Muscle layer of colon (tissue), 2 donors: ENCODE data around the gene CAPRIN1.

ENCODE experiments used
- H3K27ac ChIP-seq: one replicate; pipeline ENCODE4 v1.7.0; 2013; ENCODE audit warnings: low read depth, mild to moderate bottlenecking, low read length, moderate library complexity
- H3K27me3 ChIP-seq, 2 donors: one replicate each; pipeline ENCODE4 v1.7.0; 2013; ENCODE audit warnings: low read length in 2 of 2, mild to moderate bottlenecking in 2 of 2; ENCODE audit not compliant: insufficient read depth in 2 of 2, control insufficient read depth in 1 of 2
- H3K36me3 ChIP-seq: one replicate; pipeline ENCODE4 v1.7.0; 2013; ENCODE audit warnings: mild to moderate bottlenecking, low read length; ENCODE audit not compliant: insufficient read depth
- H3K4me1 ChIP-seq: one replicate; pipeline ENCODE4 v1.7.0; 2013; ENCODE audit warnings: mild to moderate bottlenecking, low read length; ENCODE audit not compliant: insufficient read depth
- H3K4me3 ChIP-seq, 2 donors: one replicate each; pipeline ENCODE4 v1.7.0; 2013; ENCODE audit warnings: low read length in 2 of 2, low read depth in 1 of 2, mild to moderate bottlenecking in 1 of 2, moderate library complexity in 1 of 2
- H3K9ac ChIP-seq: one replicate; pipeline ENCODE4 v1.7.0; 2013; ENCODE audit warnings: low read length
- H3K9me3 ChIP-seq: one replicate; pipeline ENCODE4 v1.7.0; 2013; ENCODE audit warnings: mild to moderate bottlenecking, low read length
- donor health status: abdominal sarcoma.
- donor health status: Adenocarcinoma of cecum.

The CAPRIN1 gene

DNA sequence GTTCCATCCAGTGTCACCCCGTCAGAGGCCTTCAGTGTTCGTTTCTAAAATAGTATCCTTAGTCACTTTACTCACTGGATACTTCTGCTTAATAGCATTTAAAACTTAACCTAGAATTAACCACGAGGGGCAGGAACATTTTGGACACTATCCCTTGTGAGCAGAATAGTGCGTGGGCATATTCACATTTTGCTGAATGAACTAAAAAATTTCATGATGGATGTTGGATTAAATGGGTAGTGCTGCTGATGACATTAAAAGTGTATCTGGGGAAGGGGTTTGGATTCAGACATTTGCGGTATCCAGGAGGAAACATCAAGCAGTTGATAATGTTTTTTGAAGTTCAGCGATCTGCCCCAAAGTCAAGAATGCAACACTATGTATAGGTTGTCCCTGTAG, 53.1 kb downstream of the CAPRIN1 start:
- Histone ChIP-seq H3K4me1 (peaks cover 14% of the 10 kb centered on the region), H3K27ac (peak overlapping the region; percentile 86), H3K9me3 (no peaks in the 10 kb centered on the region), H3K9ac (peak overlapping the region; percentile 79), H3K27me3 (no peaks in the 10 kb centered on the region), H3K36me3 (peaks cover 35% of the 10 kb centered on the region), H3K4me3 (peak overlapping the region in 1 of 2 donors; percentile 96)

DNA sequence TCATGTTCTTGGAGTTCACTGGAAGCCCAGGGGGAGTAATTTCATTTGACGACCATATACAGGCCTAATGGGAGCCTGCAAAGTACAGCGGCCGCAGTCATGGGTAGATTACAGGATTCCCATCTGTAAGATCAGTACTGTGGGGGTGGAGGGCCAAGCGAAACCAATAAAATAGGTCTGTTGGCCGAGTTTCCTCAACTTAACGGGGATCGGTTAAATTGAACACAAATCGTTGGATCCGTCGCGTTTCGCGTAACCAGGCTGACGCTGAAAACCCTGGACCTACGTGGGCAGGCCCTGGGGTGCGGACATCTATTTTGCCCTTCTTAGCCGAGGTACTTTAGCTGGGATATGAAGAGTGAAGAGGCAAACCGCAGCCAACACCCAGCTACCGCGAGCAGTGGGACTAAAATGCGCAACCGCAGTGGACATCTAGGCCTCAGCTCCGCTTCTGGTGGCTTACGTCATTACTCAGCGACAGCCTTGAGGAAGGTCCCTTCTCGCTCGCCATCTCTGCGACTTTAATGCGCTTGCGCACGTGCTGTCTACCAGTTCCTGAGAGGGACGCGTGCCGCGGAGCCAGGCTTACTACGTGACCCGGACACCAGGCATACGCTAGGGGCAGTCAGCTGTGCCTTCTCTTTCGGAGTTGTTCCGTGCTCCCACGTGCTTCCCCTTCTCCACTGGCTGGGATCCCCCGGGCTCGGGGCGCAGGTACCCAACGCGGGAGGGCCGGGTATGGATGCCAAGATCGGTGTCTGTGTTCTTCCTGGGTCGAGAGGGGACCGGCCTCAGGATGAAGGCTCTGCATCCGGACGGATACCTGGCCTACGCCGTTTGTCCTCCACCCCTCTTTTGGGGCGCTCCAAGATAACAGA, 53.8 kb downstream of the CAPRIN1 start, which contains the start of gene NAT10:
Gene NAT10 (plus strand): TSS at position 551 of the 878 bp plus-strand sequence. CDS start 2,597 bp downstream, outside the sequence.
- Histone ChIP-seq H3K9ac (peak within 1 kb of the TSS; percentile 79), H3K4me1 (peaks cover 14% of the 10 kb centered on the region), H3K27ac (peak within 1 kb of the TSS; percentile 86), H3K9me3 (no peaks in the 10 kb centered on the region), H3K36me3 (peaks cover 35% of the 10 kb centered on the region), H3K27me3 (no peaks in the 10 kb centered on the region), H3K4me3 (peak within 1 kb of the TSS; percentile 69 to 96)

DNA sequence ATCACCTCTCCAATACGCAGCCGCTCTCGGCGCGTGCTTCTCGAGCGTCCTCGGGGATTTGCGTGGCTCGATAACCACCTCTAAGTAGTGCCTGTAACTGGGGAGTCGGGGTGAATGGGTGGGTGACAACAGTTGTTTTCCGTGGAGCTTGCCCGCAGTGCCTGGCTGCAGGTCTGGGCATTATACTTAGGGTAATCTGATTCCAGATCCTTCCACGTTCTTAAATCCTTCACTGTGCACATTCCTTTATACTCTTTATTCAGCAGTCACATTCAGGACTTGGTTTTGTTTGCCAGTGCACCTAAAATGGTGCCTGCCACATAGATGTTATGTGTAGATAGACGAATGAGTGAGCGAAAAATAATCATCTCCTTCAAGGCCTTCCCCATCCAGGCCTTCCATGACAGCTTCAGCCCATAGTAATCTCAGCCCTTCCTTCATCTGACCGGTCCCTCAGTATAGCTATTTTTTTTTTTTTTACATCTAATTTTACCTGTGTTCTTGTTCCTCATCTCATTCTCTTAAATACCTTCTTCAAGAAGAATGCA, 54.5 kb downstream of the CAPRIN1 start:
- H3K4me1 ChIP-seq, result peaks cover 14% of the 10 kb centered on the region
- peak overlapping the region; percentile 69 to 96 for H3K4me3 ChIP-seq
- peak overlapping the region; percentile 86 for H3K27ac ChIP-seq
- H3K27me3 ChIP-seq, result no peaks in the 10 kb centered on the region
- H3K36me3 ChIP-seq, result peaks cover 38% of the 10 kb centered on the region
- H3K9me3 ChIP-seq, result no peaks in the 10 kb centered on the region
- peak overlapping the region; percentile 79 for H3K9ac ChIP-seq

DNA sequence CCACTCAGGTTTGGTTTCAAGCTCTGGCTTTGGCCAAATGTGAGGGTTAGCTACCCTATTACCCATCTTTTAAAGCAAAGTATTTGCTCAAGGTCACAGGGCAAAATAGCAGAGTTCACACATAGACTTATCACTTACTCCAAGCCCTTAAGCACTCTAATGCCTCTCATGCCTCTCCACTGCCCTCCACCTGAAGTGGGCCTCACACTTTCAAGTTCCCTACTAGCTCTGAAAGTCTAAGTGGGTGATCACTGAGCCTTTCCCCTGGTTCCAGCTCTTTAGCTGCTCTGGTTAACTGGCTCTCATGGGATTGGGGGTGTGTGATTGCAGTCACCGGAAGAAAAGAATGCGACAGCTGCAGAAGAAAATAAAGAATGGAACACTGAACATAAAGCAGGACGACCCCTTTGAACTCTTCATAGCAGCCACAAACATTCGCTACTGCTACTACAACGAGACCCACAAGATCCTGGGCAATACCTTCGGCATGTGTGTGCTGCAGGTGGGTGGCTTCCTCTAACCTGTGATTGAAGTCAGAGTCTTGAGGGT, 60.3 kb downstream of the CAPRIN1 start:
- Histone ChIP-seq H3K9ac (no peak overlapping the region), H3K36me3 (peaks cover 81% of the 10 kb centered on the region), H3K4me1 (peaks cover under 1% of the 10 kb centered on the region), H3K4me3 (no peak overlapping the region), H3K27ac (no peak overlapping the region), H3K27me3 (no peaks in the 10 kb centered on the region), H3K9me3 (no peaks in the 10 kb centered on the region)

DNA sequence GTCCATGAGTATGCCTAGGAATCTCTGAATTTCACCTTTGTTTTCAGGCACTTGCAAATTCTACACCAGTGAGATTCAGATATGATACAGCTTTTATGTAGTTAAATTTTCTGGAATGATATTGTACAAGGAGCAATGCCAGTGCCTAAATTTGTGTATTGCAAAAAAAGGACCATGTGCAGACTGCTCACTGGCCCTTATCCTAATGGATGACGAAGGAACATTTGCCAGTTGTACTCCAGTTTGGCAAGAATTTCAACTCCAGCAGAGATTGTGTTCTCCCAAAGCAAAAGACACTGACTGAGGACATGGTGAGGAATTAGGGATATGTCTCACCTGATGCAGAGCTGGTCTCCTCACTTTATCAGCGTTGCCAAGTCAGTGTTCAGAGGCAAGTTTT, 62.5 kb downstream of the CAPRIN1 start:
- no peak overlapping the region for H3K4me3 ChIP-seq
- no peaks in the 10 kb centered on the region for H3K27me3 ChIP-seq
- H3K9me3 ChIP-seq, result no peaks in the 10 kb centered on the region
- H3K4me1 ChIP-seq, result no peaks in the 10 kb centered on the region
- no peak overlapping the region for H3K27ac ChIP-seq
- no peak overlapping the region for H3K9ac ChIP-seq
- H3K36me3 ChIP-seq, result peaks cover 93% of the 10 kb centered on the region

DNA sequence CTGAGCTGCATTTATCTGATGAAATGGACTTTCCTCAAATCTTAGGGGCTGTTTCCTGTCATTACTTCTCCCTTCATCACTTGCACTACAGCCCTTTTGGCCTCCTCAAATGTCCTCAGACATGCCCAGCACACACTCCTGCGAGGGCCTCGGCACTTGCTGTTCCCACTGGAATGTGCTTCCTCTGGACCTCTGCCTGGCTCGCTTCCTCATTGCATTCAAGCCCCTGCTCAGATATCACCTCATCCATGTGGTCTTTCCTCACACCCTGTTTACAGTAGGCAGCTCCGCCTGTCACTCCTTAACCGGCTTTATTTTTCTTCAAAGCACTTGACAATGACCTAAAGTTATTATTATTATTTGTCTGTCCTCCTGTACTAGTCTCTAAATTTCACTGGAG, 62.9 kb downstream of the CAPRIN1 start:
- no peaks in the 10 kb centered on the region for H3K9me3 ChIP-seq
- no peak overlapping the region for H3K4me3 ChIP-seq
- H3K27ac ChIP-seq, result no peak overlapping the region
- no peaks in the 10 kb centered on the region for H3K4me1 ChIP-seq
- H3K27me3 ChIP-seq, result no peaks in the 10 kb centered on the region
- H3K36me3 ChIP-seq, result peaks cover 93% of the 10 kb centered on the region
- H3K9ac ChIP-seq, result no peak overlapping the region

DNA sequence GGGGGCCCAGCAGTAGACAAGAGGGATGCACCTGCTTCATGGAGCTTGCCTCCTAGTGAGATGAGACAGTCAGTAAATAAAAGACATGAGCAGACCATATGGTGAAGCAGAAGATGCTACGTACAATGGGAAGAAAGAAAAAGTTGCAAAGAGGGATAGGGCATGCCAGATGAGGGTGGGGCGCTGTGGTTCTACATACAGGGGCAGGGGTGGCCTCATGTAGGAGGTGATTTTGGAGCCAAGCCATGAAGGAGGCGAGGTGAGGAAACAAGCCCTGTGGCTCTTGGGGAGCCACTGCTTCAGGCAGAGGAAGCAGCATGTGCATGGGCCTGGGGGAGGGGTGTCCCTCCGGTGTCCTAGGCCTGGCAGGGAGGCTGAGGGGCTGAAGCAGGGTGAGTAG, 69.1 kb downstream of the CAPRIN1 start:
- H3K4me3 ChIP-seq, result no peak overlapping the region
- peaks cover 81% of the 10 kb centered on the region for H3K36me3 ChIP-seq
- H3K27ac ChIP-seq, result no peak overlapping the region
- H3K27me3 ChIP-seq, result no peaks in the 10 kb centered on the region
- no peak overlapping the region for H3K9ac ChIP-seq
- no peaks in the 10 kb centered on the region for H3K4me1 ChIP-seq
- H3K9me3 ChIP-seq, result no peaks in the 10 kb centered on the region

DNA sequence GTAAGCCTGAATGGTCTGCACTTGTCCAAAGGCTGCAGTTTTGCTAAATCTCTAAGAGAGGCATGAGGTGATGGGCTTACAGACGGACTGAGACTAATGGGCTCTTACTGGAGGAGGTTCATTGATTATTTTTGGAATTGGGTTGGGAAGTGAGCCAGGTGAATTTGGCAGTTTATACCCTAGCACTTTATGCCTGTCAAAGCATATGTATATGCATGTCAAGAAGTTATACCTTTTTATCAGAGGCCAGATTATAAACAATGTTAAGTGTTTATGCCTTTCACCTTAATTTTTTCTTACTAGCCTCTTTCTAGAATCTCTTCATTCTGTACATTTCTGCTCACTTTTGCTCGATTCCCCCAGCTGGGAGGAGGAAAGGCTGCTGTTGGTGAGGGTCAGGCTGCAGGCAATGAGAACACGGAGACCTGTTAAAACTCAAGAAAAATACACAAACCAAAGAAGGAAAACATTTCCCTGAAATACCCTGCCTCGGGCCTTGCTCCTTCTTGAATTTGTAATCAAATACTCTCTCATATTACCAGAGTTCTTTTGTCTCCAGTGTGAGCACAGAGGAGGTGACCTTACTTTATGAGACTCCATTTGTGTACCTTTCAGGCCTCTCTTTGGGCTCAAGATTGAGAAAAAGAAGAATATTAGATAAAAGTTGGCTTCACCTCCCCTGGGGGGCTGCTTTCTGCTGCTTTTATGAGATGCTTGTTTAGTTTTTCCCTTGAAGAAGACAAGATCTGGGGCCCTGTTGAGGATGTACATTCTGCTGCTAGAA, 73.5 kb downstream of the CAPRIN1 start:
- Histone ChIP-seq H3K27me3 (no peaks in the 10 kb centered on the region), H3K9me3 (no peaks in the 10 kb centered on the region), H3K9ac (no peak overlapping the region), H3K4me3 (no peak overlapping the region), H3K27ac (no peak overlapping the region), H3K4me1 (no peaks in the 10 kb centered on the region), H3K36me3 (peaks cover 65% of the 10 kb centered on the region)

DNA sequence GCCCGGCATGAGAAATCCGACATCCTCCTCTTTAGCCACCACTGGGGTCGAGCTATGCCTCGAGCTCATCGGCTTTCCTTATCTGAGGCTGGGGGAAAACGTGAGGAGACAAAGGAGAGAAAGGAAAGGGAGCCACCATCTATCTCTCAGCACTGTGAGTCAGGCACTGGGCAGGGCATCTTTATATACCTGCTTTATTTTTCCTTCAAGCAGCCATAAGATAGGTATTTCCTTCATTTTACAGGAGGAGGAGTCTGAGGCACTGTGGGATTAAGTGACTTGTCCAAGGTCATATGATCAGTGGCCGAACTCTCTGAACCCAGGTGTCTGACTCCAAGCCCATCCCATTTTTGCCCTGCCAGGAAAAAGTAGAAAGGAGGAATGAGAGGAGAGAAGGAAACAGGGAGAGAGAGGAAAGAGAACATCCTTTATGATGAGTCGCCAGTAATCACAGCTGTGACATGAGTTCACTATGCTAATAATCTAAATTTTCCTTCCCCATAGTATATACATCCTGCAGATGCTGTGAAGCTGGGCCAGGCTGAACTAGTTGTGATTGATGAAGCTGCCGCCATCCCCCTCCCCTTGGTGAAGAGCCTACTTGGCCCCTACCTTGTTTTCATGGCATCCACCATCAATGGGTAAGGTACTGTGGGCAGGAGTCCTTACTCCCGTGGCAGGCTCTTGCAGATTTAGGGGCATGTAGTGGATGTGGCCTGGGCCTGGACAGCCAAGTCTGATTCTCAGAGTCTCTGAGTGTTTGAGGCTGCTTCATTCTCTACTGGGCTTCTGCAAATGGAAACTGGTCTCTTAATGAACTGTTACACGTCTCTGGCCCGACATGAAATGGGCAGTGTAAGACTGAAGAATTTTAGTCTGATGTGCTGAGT, 75.7 kb downstream of the CAPRIN1 start:
- H3K4me3 ChIP-seq, result no peak overlapping the region
- H3K4me1 ChIP-seq, result no peaks in the 10 kb centered on the region
- H3K27ac ChIP-seq, result no peak overlapping the region
- H3K27me3 ChIP-seq, result no peaks in the 10 kb centered on the region
- H3K9me3 ChIP-seq, result no peaks in the 10 kb centered on the region
- H3K36me3 ChIP-seq, result peaks cover 70% of the 10 kb centered on the region
- no peak overlapping the region for H3K9ac ChIP-seq

DNA sequence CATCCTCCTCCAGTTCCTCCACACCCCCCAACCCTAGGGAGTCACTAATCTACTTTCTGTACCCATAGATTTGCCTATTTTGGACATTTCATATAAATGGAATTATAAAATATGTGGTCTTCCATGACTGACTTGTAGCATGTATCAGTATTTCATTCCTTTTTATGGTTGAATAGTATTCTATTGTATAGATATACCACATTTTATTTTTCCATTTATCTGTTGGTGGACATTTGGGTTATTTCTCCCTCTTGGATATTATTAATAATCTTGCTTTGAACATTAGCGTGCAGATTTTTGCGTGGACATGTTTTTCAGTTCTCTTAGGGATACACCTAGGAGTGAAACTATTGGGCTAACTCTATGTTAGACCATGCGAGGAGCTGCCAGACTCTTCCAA, 77.3 kb downstream of the CAPRIN1 start:
- no peak overlapping the region for H3K9ac ChIP-seq
- no peak overlapping the region for H3K4me3 ChIP-seq
- no peaks in the 10 kb centered on the region for H3K4me1 ChIP-seq
- H3K9me3 ChIP-seq, result no peaks in the 10 kb centered on the region
- no peak overlapping the region for H3K27ac ChIP-seq
- no peaks in the 10 kb centered on the region for H3K27me3 ChIP-seq
- H3K36me3 ChIP-seq, result peaks cover 70% of the 10 kb centered on the region
